Colon (tissue), 2 donors: ENCODE data around the gene PAPSS1.

Experiments used
- FAIRE-seq: peaks from 2 replicates; lab custom pipeline; 2012; peaks lifted over from hg19 to GRCh38; lab: Jason Lieb, UNC
- donor health status: control.
- donor health status: control.

PAPSS1 gene

GRCh38 chr4:107625391-107625902 is 94.6 kb downstream of the PAPSS1 start:
- FAIRE-seq = no peak

- no peak for FAIRE-seq
Observed at GRCh38 chr4:107624024-107624423, 96.0 kb downstream of the PAPSS1 start.

GRCh38 chr4:107622006-107622405 is 98.0 kb downstream of the PAPSS1 start:
- no peak for FAIRE-seq

- no peak for FAIRE-seq
Observed at GRCh38 chr4:107619731-107620130, 100.3 kb downstream of the PAPSS1 start.

- FAIRE-seq = no peak
Observed at GRCh38 chr4:107619066-107619465, 101.0 kb downstream of the PAPSS1 start.

GRCh38 chr4:107618656-107619055 is 101.4 kb downstream of the PAPSS1 start:
- FAIRE-seq = no peak

GRCh38 chr4:107616838-107617389 is 103.1 kb downstream of the PAPSS1 start:
- no peak for FAIRE-seq

GRCh38 chr4:107615809-107616208 is 104.2 kb downstream of the PAPSS1 start:
- no peak for FAIRE-seq

GRCh38 chr4:107603430-107603829 is 116.6 kb downstream of the PAPSS1 start:
- FAIRE-seq = no peak

- no peak for FAIRE-seq
Observed at GRCh38 chr4:107600983-107601382, 119.1 kb downstream of the PAPSS1 start.

- no peak for FAIRE-seq
Observed at GRCh38 chr4:107600436-107600835, 119.6 kb downstream of the PAPSS1 start.

- FAIRE-seq = no peak
Observed at GRCh38 chr4:107599841-107600240, 120.2 kb downstream of the PAPSS1 start.

- FAIRE-seq = no peak
Observed at GRCh38 chr4:107593230-107593629, 126.8 kb downstream of the PAPSS1 start.

GRCh38 chr4:107592519-107592918 is 127.5 kb downstream of the PAPSS1 start:
- FAIRE-seq = no peak

GRCh38 chr4:107589269-107589668 is 130.8 kb downstream of the PAPSS1 start:
- FAIRE-seq = peak; percentile 14

GRCh38 chr4:107586371-107586770 is 133.7 kb downstream of the PAPSS1 start:
- FAIRE-seq = no peak

- FAIRE-seq = no peak
Observed at GRCh38 chr4:107579099-107579498, 140.9 kb downstream of the PAPSS1 start.

GRCh38 chr4:107578321-107578720 is 141.7 kb downstream of the PAPSS1 start:
- FAIRE-seq = no peak

GRCh38 chr4:107577743-107578142 is 142.3 kb downstream of the PAPSS1 start:
- no peak for FAIRE-seq

- no peak for FAIRE-seq
Observed at GRCh38 chr4:107575243-107575642, 144.8 kb downstream of the PAPSS1 start.

- FAIRE-seq = no peak
Observed at GRCh38 chr4:107572281-107572680, 147.8 kb downstream of the PAPSS1 start.

GRCh38 chr4:107570952-107571351 is 149.1 kb downstream of the PAPSS1 start:
- FAIRE-seq = no peak

- FAIRE-seq = no peak
Observed at GRCh38 chr4:107564326-107564725, 155.7 kb downstream of the PAPSS1 start.
